Measurements from ENCODE around the gene PCDHB12. TPM values are rescaled to one million over a fixed set of nuclear protein-coding genes. Genes with fewer than 3 reads are reported as not detected.
"Not testable (repeated sequence)": the region's sequence is repeated elsewhere in the genome, so short reads cannot be mapped to it uniquely, and the experiment has no call there.

Gene PCDHB12
- total and polyA plus RNA-seq, 9 of the 15 experiments (the other 6 are each of a cell fraction or from before 2014, with no cell fraction given): not detected

- TF ChIP-seq KDM5B (IDR thresholded peaks at IDR 0.05; ENCODE audit: insufficient replicate concordance, low read depth, low read length) (no peak), FUS (optimal IDR thresholded peaks at IDR 0.05; ENCODE audit: low read depth, low read length) (no peak)
These were observed 36.8 kb downstream of the PCDHB12 start, which contains the start of gene PCDHB15 (continued) for GRCh38 chr5:141245250-141245717.

- H3K9ac ChIP-seq (ENCODE audit: insufficient read depth in 1 of 2, low read depth in 2 of 2, low read length in 2 of 2); POLR2A ChIA-PET; H3K9me1 ChIP-seq (ENCODE audit: control insufficient read depth, insufficient read depth, low read length); H3K4me2 ChIP-seq (ENCODE audit: insufficient read depth, low read length); H3K27me3 ChIP-seq (ENCODE audit: control insufficient read depth in 2 of 2, insufficient read depth in 2 of 2, low read length in 2 of 2); H3K4me3 ChIP-seq; ATAC-seq; intact Hi-C loops (cut with micrococcal nuclease); DNase-seq (ENCODE audit: extremely low read depth in 1 of 4, low spot score in 3 of 4); H3K79me2 ChIP-seq (ENCODE audit: control insufficient read depth, insufficient read depth, low read length); H3K36me3 ChIP-seq (ENCODE audit: control insufficient read depth, insufficient read depth, low read length); H4K20me1 ChIP-seq (replicated peaks; ENCODE audit: control insufficient read depth, insufficient read depth, low read length); CTCF ChIA-PET (ENCODE audit: low intra/inter-chr PET ratio); H2AFZ ChIP-seq (ENCODE audit: low read depth, low read length); in situ Hi-C loops (cut with MboI); H3K27ac ChIP-seq (ENCODE audit: extremely low read depth, low read depth, low read length); BruUV-seq (replicated peaks); H3K9me3 ChIP-seq (replicated peaks; ENCODE audit: control insufficient read depth, insufficient read depth, low read depth, low read length); H3K4me1 ChIP-seq (replicated peaks in 1 of 2; ENCODE audit: control insufficient read depth in 2 of 2, insufficient read depth in 2 of 2, low read length in 2 of 2); FAIRE-seq: not testable (repeated sequence)
- 29% methylated on average over 12 of the region's 42 CpGs for WGBS (ENCODE audit: insufficient coverage, low coverage, missing lambda C conversion rate)
These were observed 38.5 kb downstream of the PCDHB12 start for GRCh38 chr5:141246971-141247370.

GRCh38 chr5:141247434-141247833, 38.9 kb downstream of the PCDHB12 start:
- H3K9me1 ChIP-seq (ENCODE audit: control insufficient read depth, insufficient read depth, low read length); H3K4me1 ChIP-seq (replicated peaks in 1 of 2; ENCODE audit: control insufficient read depth in 2 of 2, insufficient read depth in 2 of 2, low read length in 2 of 2); CTCF ChIA-PET (ENCODE audit: low intra/inter-chr PET ratio); H3K9ac ChIP-seq (ENCODE audit: insufficient read depth in 1 of 2, low read depth in 2 of 2, low read length in 2 of 2); ATAC-seq; H3K4me3 ChIP-seq; H3K4me2 ChIP-seq (ENCODE audit: insufficient read depth, low read length); H4K20me1 ChIP-seq (replicated peaks; ENCODE audit: control insufficient read depth, insufficient read depth, low read length); DNase-seq (ENCODE audit: extremely low read depth in 1 of 4, low spot score in 3 of 4); H2AFZ ChIP-seq (ENCODE audit: low read depth, low read length); intact Hi-C loops (cut with micrococcal nuclease); H3K27ac ChIP-seq (ENCODE audit: extremely low read depth, low read depth, low read length); H3K79me2 ChIP-seq (ENCODE audit: control insufficient read depth, insufficient read depth, low read length); BruUV-seq (replicated peaks); H3K27me3 ChIP-seq (ENCODE audit: control insufficient read depth in 2 of 2, insufficient read depth in 2 of 2, low read length in 2 of 2); H3K36me3 ChIP-seq (ENCODE audit: control insufficient read depth, insufficient read depth, low read length); H3K9me3 ChIP-seq (replicated peaks; ENCODE audit: control insufficient read depth, insufficient read depth, low read depth, low read length); FAIRE-seq; POLR2A ChIA-PET; in situ Hi-C loops (cut with MboI): not testable (repeated sequence)
- WGBS (ENCODE audit: insufficient coverage, low coverage, missing lambda C conversion rate): 3% methylated on average over 20 of the region's 34 CpGs
